T-helper 2 cell (primary cell): ENCODE results near the gene CEBPB.
"Not testable (repeated sequence)": the region's sequence is repeated elsewhere in the genome, so short reads cannot be mapped to it uniquely, and the experiment has no call there.

Source experiments
- DNase-seq, 5 experiments: peaks; one replicate each; pipeline versions ENCODE4 v3.0.0 to v3.0.0-alpha.2; 2012 to 2022

The CEBPB gene

GRCh38 chr20:50193836-50194421 is 3.3 kb downstream of the CEBPB start:
- DNase-seq, result no peak

GRCh38 chr20:50194422-50194830 is 3.8 kb downstream of the CEBPB start:
- no peak for DNase-seq

GRCh38 chr20:50194831-50195523 is 4.3 kb downstream of the CEBPB start:
- DNase-seq, result no peak

- no peak for DNase-seq
Observed at GRCh38 chr20:50195524-50196120, 5.0 kb downstream of the CEBPB start.

- no peak for DNase-seq
Observed at GRCh38 chr20:50196248-50196647, 5.6 kb downstream of the CEBPB start.

- DNase-seq, result no peak
Observed at GRCh38 chr20:50196896-50197295, 6.3 kb downstream of the CEBPB start.

- DNase-seq, result no peak
Observed at GRCh38 chr20:50197463-50198179, 7.0 kb downstream of the CEBPB start.

GRCh38 chr20:50198180-50198666 is 7.6 kb downstream of the CEBPB start:
- no peak for DNase-seq

GRCh38 chr20:50198716-50199115 is 8.1 kb downstream of the CEBPB start:
- DNase-seq, result no peak

- no peak for DNase-seq
Observed at GRCh38 chr20:50199703-50200102, 9.1 kb downstream of the CEBPB start.

GRCh38 chr20:50200482-50201104 is 10.0 kb downstream of the CEBPB start:
- no peak for DNase-seq

- not testable (repeated sequence) for DNase-seq
Observed at GRCh38 chr20:50201710-50202109, 11.1 kb downstream of the CEBPB start.

- DNase-seq, result peak in 1 of 5 experiments; percentile 41
Observed at GRCh38 chr20:50202677-50203076, 12.0 kb downstream of the CEBPB start.

GRCh38 chr20:50203951-50204937 is 13.6 kb downstream of the CEBPB start:
- DNase-seq, result no peak

- no peak for DNase-seq
Observed at GRCh38 chr20:50207026-50207425, 16.4 kb downstream of the CEBPB start.

GRCh38 chr20:50208085-50208491 is 17.5 kb downstream of the CEBPB start:
- no peak for DNase-seq

- DNase-seq, result not testable (repeated sequence)
Observed at GRCh38 chr20:50208815-50209214, 18.2 kb downstream of the CEBPB start.

- no peak for DNase-seq
Observed at GRCh38 chr20:50210066-50210619, 19.5 kb downstream of the CEBPB start.

- DNase-seq, result no peak
Observed at GRCh38 chr20:50211091-50211490, 20.5 kb downstream of the CEBPB start.

- DNase-seq, result no peak
Observed at GRCh38 chr20:50213531-50214106, 23.0 kb downstream of the CEBPB start.
